Measurements from ENCODE around the gene DCBLD2. TPM values are rescaled to one million over a fixed set of nuclear protein-coding genes. Genes with fewer than 3 reads are reported as not detected.

DCBLD2 gene
- total RNA-seq: 1 to 10 TPM; 2.5 to 3.0 TPM

GRCh38 chr3:98901392-98902350 is at the start of gene DCBLD2:
TSS of gene DCBLD2 (minus strand) at chr3:98901695. CDS start at chr3:98901326, 369 bp downstream.

GRCh38 chr3:98763076-98763475 is 138.4 kb downstream of the DCBLD2 start, which contains the start of gene ST3GAL6:
TSS of gene ST3GAL6 (plus strand) at chr3:98763340. CDS start at chr3:98768441, 5,101 bp downstream.

Other genes with a start within 250 kb of the DCBLD2 start
- gene ST3GAL6, start 138.4 kb downstream of the DCBLD2 start, total RNA-seq: under 1 TPM in 1 of 2 experiments, not detected in 1; 0.10 TPM

Measured in activated naive CD4-positive, alpha-beta T cell treated with anti-CD3 and anti-CD28 coated beads, Interleukin-2, amount 10 ng/mL, durations not matched to agents 5 hours and 36 hours (primary cell).